SKM-1 treated with dmso at 0.1 percent for 144 hours (cell line): ENCODE measurements around the gene ADAM11.

Source experiments
- DNase-seq: peaks from one replicate; lab custom pipeline; 2025; ENCODE audit not compliant: unreplicated experiment; lab: John Stamatoyannopoulos, UW

Gene ADAM11

GRCh38 chr17:44829523-44830358, 71.0 kb downstream of the ADAM11 start, which contains the start of gene GJC1:
GJC1 (minus strand) TSS chr17:44830287; CDS start chr17:44805817, 24,470 bp downstream.
- DNase-seq, result no peak

GRCh38 chr17:44830359-44831288, 71.8 kb downstream of the ADAM11 start:
- DNase-seq, result no peak

- DNase-seq, result no peak
Measured at GRCh38 chr17:44831371-44831770, 72.6 kb downstream of the ADAM11 start.
